ENCODE measurements around the gene GPR152.
A peak's percentile ranks its signal among the peaks of the same experiment; 100 is the strongest.

Gene GPR152

GRCh38 chr11:67423891-67424613 lies 28.5 kb downstream of the GPR152 start:
- no peak for DNase-seq (ENCODE audit: low read depth in 2 of 2)

DNA sequence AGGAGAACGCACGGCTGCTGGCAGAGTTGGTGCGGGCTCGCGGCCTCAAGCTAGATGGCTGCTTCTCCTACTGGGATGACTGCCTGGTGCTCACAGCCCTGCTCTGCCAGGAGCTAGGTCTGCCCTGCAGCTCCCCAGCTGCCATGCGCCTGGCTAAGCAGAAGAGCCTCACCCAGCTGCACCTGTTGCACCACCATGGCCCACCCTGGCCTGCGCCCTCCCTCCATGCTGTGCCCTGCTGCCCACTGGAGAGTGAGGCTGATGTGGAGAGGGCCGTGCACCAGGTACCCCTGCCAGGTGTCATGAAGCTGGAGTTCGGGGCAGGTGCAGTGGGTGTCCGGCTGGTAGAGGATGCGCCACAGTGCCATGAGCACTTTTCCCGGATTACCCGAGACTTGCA lies 29.1 kb downstream of the GPR152 start:
- DNase-seq (ENCODE audit: low read depth in 2 of 2), result no peak

DNA sequence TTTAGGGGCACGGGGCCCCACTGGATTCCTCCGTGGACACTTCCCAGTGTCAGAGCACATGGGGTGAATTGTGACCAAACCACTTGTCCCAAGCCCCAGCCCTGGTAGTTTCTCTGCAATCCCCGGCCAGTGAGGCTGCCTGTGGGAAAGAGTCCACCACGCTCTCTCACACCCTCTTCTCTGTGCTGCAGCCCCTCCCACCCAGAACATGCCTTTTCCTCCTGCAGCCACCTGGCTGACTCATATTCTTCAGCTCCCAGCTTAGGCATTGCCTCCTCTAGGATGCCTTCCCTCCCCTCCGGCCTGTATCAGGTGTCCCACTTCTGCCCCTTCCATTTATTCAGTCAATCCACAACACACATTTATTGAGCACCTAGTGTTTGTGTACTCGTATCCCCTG lies 29.6 kb downstream of the GPR152 start:
- no peak for DNase-seq (ENCODE audit: low read depth in 2 of 2)

- DNase-seq (ENCODE audit: low read depth in 2 of 2), result no peak
These were observed 31.0 kb downstream of the GPR152 start for GRCh38 chr11:67421430-67422031.

- DNase-seq (ENCODE audit: low read depth in 2 of 2), result peak; percentile 96 to 97
These were observed 31.7 kb downstream of the GPR152 start for GRCh38 chr11:67420646-67421429.

DNA sequence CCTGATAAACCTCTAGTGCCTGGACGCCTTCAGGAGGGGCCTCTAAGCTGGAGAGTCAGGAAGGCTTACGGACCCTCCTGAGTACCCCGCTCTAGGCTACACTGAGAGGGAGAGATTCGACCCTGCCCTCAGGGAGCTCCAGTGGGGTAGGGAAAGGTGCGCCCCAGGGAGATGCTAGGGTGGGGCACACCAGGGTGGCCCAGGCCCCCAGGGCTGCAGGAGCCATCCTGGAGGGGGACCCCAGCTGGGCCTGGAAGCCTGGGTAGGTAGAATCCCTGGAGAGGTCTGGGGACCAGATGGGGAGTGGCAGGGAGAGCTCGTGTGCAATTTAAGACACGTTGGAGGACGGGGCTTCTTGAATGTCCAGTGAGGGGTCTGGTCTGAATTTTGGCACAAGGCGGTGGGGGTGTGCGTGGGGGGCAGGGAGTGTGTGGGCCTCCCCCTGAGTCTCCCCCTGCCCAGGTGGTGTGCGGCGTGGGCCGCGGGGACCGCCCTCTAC lies 32.3 kb downstream of the GPR152 start:
- no peak for DNase-seq (ENCODE audit: low read depth in 2 of 2)

GRCh38 chr11:67419325-67420049 lies 33.0 kb downstream of the GPR152 start:
- no peak for DNase-seq (ENCODE audit: low read depth in 2 of 2)

- DNase-seq (ENCODE audit: low read depth in 2 of 2), result no peak
These were observed 33.9 kb downstream of the GPR152 start for GRCh38 chr11:67418476-67419281.

DNA sequence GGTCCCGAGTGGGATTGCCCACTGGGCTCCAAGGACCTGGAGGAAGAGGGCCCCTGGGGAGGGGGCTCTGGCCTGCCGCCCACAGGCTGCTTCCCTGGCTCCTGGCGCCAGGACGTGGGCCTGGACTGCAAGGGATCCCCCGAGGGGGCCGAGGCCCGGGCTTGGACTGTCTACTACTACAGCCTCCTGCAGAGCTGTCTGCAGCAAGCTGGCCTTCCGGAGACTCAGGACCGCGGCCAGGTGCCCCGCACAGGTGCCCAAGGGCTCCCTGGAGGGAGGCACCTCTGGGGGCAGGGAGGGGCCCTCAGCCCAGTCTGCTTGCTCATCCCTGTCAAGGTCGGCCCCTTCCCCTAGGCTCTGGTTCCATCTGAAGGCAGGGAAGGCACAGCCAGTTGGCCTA lies 35.1 kb downstream of the GPR152 start:
- no peak for DNase-seq (ENCODE audit: low read depth in 2 of 2)

DNA sequence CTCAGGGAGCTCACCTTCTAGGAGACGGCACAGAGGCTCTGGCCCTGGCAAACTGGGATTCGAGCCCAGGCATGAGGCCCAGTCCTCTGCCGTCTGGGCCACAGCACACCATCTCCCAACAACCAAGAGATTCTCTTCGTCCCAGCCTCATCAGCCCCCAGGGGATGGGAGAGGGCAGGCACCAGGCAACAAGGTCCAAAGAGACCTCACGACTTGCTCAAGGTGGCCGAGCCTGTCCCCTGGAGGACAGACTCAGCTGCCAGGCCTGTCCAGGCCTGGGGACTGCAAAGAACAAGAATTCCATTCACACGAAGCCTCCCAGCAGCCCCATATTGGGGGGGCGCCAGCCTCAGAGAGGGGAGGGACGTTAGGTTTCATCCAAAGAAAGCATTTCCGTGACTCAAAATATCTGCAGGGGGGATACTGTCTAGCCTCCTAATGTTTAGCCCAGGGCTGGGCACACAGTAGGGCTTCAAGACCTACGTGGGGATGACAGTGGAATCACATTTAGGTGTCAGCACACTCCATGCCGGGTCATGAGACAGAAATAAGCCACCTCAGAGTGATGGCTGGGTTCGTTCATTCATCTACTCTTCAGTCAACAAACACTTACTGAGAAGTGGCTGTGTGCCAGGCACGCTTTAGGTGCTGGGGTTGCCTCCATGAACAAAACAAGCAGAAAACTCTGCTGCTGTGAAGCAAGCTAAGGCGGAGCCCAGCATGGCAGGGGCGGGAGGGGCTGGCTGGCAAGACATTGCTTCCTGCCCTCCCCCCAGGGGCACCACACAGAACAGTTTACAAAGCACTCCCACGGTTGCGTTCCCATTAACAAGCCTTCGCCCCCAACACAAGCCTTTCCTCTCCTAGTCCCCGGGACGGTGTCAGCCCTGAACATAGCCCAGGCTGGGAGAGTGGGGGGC lies 35.9 kb downstream of the GPR152 start:
- DNase-seq (ENCODE audit: low read depth in 2 of 2), result peak; percentile 55 to 66

DNA sequence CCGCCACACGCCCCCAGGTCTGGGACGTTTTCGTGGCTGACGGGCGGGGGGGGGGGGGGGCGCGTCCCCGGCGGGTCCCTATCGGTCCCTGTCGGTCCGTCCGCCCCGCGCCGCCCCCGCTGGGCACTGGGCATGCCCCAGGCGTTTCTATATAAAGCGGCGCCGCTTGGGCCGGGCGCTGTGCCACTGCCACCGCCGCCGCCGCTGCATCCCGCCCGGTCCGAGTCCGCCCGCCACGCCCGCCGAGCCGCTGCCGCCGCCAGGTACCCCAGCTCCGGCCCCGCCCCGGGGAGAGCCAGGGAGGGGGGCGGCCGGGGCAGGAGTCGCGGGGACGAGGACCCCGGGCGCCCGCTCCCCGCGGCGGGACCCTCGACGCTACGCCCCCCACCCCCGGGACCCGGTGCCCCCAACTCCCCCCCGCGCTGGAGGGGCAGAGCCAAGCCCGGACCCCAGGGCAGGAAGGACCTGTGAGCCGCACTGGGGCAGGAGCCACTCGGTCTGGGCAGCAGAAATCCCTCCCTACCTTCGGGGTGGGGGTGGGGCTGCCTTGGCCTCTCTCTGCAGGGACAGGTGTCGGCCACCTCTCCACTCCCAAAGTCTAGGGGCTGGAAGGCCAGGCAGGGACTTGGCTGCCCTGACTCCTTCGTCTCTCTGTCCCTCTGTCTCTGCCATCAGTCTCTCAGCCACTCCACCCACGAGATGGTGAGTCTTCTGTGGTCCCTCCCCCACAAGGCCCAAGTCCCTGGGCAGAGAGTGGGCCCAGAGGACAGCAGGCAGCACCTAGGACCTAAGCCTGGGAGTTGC lies 36.8 kb downstream of the GPR152 start, which contains the start of gene CARNS1:
Gene CARNS1 (plus strand): TSS at position 178 of the 804 bp plus-strand sequence. CDS start 522 bp downstream, at position 700.
- DNase-seq (ENCODE audit: low read depth in 2 of 2), result no peak

DNA sequence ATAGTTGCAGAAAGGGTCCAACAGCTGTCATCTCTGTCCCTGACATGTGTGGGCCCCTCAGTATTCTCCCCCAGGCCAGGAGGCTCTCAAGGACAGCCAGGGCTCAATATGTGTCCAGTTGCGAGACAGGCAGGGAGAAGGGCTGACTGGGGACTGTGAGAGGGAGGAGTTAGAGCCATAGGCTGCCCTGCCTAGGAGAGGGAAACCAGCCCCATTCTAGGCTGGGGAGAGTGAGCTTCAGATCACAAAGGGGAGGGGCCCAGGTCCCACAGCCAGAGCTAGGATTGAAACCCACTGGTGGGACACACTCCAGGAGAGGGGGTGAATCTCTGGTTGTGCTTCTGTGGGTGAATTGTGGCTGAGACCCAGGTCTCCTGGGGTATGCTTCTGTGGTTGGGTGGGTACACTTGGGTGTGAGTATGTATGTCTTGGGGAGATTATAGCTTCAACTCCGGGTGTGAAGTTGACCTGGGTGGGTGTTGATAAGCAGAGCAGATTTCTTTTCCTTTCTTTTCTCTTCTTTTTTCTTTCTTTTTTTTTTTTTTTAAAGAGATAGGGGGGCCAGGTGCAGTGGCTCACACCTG lies 39.2 kb downstream of the GPR152 start:
- no peak for DNase-seq (ENCODE audit: low read depth in 2 of 2)

DNA sequence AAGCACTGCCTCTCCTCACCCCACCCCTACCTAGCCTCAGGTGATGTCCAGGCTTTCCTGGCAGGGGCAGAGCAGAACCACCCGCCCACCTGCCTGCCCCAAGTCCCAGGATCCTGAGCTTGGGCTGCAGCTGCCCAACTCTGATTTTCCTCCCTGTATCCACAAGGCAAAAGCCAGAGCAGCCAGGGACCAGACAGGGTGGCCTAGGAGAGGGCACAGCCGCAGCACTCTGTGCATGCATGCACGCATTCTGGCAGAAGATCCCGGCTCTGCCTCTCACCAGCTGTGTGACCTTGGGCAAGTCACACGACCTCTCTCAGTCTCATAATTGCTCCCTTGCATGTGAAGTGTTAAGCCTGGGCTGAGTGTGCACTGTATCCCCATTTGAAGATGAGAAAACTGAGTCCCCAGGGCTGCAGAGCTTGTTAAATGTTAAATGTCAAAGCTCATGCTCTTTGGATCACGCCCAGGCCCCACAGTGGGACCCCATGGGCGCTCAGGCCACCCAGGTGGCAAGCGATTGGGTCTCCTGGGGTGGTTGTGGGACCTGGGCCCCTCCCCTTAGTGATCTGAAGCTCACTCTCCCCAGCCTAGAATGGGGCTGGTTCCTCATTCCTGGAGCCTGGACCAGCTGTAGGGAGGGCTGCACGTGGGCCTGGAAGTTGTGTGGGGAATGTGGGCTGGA lies 39.9 kb downstream of the GPR152 start:
- DNase-seq (ENCODE audit: low read depth in 2 of 2), result no peak

GRCh38 chr11:67411785-67412152 lies 40.8 kb downstream of the GPR152 start:
- no peak for DNase-seq (ENCODE audit: low read depth in 2 of 2)

DNA sequence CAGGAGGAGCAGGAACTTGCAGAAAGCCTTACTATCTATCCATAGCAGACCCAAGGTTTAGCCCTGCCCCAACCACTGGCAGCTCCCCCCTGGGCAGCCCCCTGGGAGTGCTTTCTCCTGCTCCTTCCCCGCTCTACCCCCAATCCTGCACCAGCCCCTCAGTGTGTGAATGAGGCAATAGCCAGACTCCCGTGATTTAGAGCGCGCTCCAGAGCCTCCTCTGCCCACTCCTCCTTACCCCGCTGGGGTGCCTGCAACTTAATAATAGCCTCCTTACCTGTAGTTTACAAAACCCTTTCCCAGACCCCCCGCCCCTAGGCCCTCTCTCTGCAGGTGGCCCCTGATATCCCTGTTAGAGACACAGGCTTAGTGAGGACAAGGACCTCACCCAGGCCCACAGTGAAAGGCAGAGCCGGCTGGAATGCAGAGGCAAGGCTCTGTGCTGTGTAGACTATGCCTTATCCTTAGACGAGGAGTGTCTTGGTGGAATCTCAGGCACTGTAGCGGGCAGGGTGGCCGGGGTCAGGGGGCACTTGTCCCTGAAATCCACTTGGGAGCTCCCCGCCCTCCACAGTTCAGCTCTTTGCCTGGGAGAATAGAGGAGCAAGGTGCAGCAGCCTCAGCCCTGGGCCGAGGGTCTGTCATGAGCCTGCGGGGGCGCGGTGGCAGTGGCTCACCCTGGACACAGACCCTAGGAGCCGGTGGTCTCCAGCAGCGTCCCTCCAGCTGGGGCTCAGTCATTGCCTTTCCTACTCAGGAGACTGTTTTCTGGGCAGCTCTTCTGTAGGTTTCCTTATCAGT lies 41.3 kb downstream of the GPR152 start:
- DNase-seq (ENCODE audit: low read depth in 2 of 2), result no peak

GRCh38 chr11:67410369-67410831 lies 42.1 kb downstream of the GPR152 start:
- DNase-seq (ENCODE audit: low read depth in 2 of 2), result no peak

DNA sequence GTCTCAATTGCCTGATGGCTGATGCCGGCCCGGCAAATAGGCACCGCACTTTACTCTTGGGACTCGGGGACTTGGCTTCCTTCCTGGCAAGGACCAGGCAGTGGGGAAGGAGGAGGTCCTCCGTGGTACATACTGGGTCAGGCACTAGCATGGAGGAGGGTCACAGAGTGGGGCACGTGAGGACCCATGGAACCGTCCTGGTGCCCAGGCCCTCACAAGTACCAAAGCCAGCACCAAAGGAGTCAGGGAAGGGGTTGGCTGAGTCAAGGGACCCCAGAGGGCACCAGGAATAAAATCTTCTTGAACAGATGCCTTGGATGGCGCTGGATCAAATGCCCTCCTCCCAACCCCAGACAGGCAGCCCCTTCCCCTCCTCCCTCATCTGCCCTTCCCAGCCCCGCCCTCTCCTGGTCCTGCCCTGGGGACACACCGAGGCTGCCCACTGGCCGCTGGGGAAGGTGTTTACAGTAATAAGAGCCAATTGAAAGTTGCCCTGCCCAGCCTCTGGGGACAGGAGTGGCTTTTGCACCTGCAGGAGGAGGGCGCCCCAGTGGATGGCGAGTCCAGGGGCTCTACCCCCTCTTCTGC lies 42.7 kb downstream of the GPR152 start:
- no peak for DNase-seq (ENCODE audit: low read depth in 2 of 2)
